HG02610 (cell line): ENCODE measurements around the gene KRTAP16-1.

Experiments used
- ATAC-seq: cut with Tn5 transposase; IDR thresholded peaks from one replicate; pipeline ENCODE4 v1.9.1; 2021; ENCODE audit warnings: mild to moderate bottlenecking, moderate library complexity; ENCODE audit not compliant: unreplicated experiment

The KRTAP16-1 gene

GRCh38 chr17:41331606-41332005, 22.5 kb upstream of the KRTAP16-1 start:
- no peak for ATAC-seq

GRCh38 chr17:41329279-41329948, 20.3 kb upstream of the KRTAP16-1 start:
- ATAC-seq, result no peak

- ATAC-seq, result no peak
These were observed 19.1 kb upstream of the KRTAP16-1 start for GRCh38 chr17:41328207-41328606.

- no peak for ATAC-seq
These were observed 18.5 kb upstream of the KRTAP16-1 start for GRCh38 chr17:41327411-41328120.

- no peak for ATAC-seq
These were observed 17.4 kb upstream of the KRTAP16-1 start for GRCh38 chr17:41326173-41327145.

- ATAC-seq, result no peak
These were observed 16.5 kb upstream of the KRTAP16-1 start for GRCh38 chr17:41325611-41326010.

GRCh38 chr17:41325126-41325525, 16.0 kb upstream of the KRTAP16-1 start:
- ATAC-seq, result no peak

- no peak for ATAC-seq
These were observed 15.3 kb upstream of the KRTAP16-1 start for GRCh38 chr17:41324180-41325075.

GRCh38 chr17:41322903-41323895, 14.1 kb upstream of the KRTAP16-1 start:
- no peak for ATAC-seq

GRCh38 chr17:41322094-41322902, 13.2 kb upstream of the KRTAP16-1 start:
- ATAC-seq, result no peak

GRCh38 chr17:41318231-41318630, 9.1 kb upstream of the KRTAP16-1 start:
- ATAC-seq, result no peak

- no peak for ATAC-seq
These were observed 6.8 kb upstream of the KRTAP16-1 start for GRCh38 chr17:41315814-41316445.

GRCh38 chr17:41315204-41315794, 6.2 kb upstream of the KRTAP16-1 start, which contains the start of gene KRTAP17-1:
KRTAP17-1 (minus strand) TSS chr17:41315710; CDS start chr17:41315650, 60 bp downstream.
- ATAC-seq, result no peak

- ATAC-seq, result no peak
These were observed 2.0 kb upstream of the KRTAP16-1 start for GRCh38 chr17:41311111-41311510.

GRCh38 chr17:41308251-41308917, 725 bp downstream of the KRTAP16-1 start:
- ATAC-seq, result no peak

- no peak for ATAC-seq
These were observed 1.5 kb downstream of the KRTAP16-1 start for GRCh38 chr17:41307647-41308046.

GRCh38 chr17:41304091-41304490, 5.0 kb downstream of the KRTAP16-1 start:
- no peak for ATAC-seq
